ENCODE data around the gene ACTR5. TPM values are rescaled to one million over a fixed set of nuclear protein-coding genes. Genes with fewer than 3 reads are reported as not detected.

ACTR5 gene
- total RNA-seq, 2 experiments from 2014 or later: 12.3 to 21.1 TPM

DNA sequence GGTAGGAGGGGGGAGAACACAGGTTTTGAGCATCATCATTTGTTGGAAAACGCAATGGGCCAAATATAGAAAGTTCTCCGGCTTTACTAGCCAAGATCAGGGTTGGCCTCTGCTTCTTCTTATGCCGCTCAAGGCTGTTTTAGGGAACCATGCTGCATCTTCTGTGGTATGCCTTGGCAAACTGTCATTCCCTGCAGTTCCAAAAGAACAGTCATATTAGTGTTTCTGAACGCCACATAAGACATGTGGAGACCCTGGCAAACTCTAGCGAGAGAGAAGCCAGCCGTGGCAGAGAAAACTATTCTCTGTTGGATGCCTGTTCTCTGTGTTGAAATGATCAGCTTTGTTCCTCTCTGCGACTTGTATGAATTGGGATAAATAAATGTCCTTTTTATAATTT lies 10.8 kb downstream of the ACTR5 start:
- Histone ChIP-seq H4K20me1 (ENCODE audit: insufficient read depth, low read length) (no peaks in the 10 kb centered on the region), H3K27ac (ENCODE audit: low read depth, low read length, poor library complexity, severe bottlenecking) (no peak overlapping the region), H3K9me2 (ENCODE audit: insufficient read depth, low read length) (no peaks in the 10 kb centered on the region), H3K36me3 (ENCODE audit: insufficient read depth, low read length) (peaks cover 93% of the 10 kb centered on the region), H3K4me1 (ENCODE audit: insufficient read depth, low read length, poor library complexity, severe bottlenecking) (no peaks in the 10 kb centered on the region), H3K79me2 (ENCODE audit: insufficient read depth, low read depth, low read length) (no peaks in the 10 kb centered on the region), H3K9me3 (ENCODE audit: low read length) (no peaks in the 10 kb centered on the region), H2AFZ (ENCODE audit: low read length) (no peak overlapping the region), H3K4me2 (ENCODE audit: low read length) (no peak overlapping the region), H3K4me3 (ENCODE audit: low read depth, low read length, poor library complexity, severe bottlenecking) (no peak overlapping the region)
- BruUV-seq (replicated peaks): no TSS peak
- TF ChIP-seq, protein P1, sequence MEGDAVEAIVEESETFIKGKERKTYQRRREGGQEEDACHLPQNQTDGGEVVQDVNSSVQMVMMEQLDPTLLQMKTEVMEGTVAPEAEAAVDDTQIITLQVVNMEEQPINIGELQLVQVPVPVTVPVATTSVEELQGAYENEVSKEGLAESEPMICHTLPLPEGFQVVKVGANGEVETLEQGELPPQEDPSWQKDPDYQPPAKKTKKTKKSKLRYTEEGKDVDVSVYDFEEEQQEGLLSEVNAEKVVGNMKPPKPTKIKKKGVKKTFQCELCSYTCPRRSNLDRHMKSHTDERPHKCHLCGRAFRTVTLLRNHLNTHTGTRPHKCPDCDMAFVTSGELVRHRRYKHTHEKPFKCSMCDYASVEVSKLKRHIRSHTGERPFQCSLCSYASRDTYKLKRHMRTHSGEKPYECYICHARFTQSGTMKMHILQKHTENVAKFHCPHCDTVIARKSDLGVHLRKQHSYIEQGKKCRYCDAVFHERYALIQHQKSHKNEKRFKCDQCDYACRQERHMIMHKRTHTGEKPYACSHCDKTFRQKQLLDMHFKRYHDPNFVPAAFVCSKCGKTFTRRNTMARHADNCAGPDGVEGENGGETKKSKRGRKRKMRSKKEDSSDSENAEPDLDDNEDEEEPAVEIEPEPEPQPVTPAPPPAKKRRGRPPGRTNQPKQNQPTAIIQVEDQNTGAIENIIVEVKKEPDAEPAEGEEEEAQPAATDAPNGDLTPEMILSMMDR (conservative IDR thresholded peaks at IDR 0.05; ENCODE audit: low read length): no peak
- no peak for TF ChIP-seq EZH2phosphoT487 (IDR thresholded peaks at IDR 0.05; ENCODE audit: borderline replicate concordance, low read depth, low read length)
- ChIA-PET POLR2A (interaction anchor here (0.6 to 0.9 kb wide), 3 partner anchors 167 to 230 kb away, joined by 3 to 4 read pairs (median 3); partner anchors contain the start of gene FAM83D), CTCF (ENCODE audit: unreplicated experiment) (no interaction called here)
- intact Hi-C loops (cut with micrococcal nuclease; ENCODE audit: unreplicated experiment): no loop called here
- DNase-seq (ENCODE audit: low spot score): no peak

DNA sequence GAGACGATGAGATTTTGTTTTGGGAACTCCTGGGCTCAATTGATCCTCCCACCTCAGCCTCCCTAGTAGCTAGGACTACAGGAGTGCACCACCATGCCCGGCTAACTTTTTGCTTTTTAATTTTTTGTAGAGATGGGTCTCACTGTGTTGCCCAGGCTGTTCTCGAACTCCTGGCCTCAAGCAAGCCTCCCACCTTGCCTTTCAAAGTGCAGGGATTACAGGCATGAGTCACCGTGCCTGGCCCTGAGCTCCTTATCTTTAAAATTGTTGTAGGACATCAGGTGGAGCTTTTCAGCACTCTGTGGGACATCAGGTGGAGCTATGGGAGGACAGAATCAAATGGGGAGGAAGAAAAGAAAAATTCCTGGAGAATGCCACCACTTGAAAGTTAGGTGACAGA lies 12.7 kb downstream of the ACTR5 start:
- Histone ChIP-seq H3K4me1 (ENCODE audit: insufficient read depth, low read length, poor library complexity, severe bottlenecking) (no peaks in the 10 kb centered on the region), H2AFZ (ENCODE audit: low read length) (no peak overlapping the region), H3K4me3 (ENCODE audit: low read depth, low read length, poor library complexity, severe bottlenecking) (no peak overlapping the region), H3K4me2 (ENCODE audit: low read length) (no peak overlapping the region), H3K27ac (ENCODE audit: low read depth, low read length, poor library complexity, severe bottlenecking) (no peak overlapping the region), H4K20me1 (ENCODE audit: insufficient read depth, low read length) (no peaks in the 10 kb centered on the region), H3K9me3 (ENCODE audit: low read length) (no peaks in the 10 kb centered on the region), H3K9me2 (ENCODE audit: insufficient read depth, low read length) (no peaks in the 10 kb centered on the region), H3K36me3 (ENCODE audit: insufficient read depth, low read length) (peaks cover 96% of the 10 kb centered on the region), H3K79me2 (ENCODE audit: insufficient read depth, low read depth, low read length) (no peaks in the 10 kb centered on the region)
- ChIA-PET POLR2A (no interaction called here), CTCF (ENCODE audit: unreplicated experiment) (no interaction called here)
- intact Hi-C loops (cut with micrococcal nuclease; ENCODE audit: unreplicated experiment): no loop called here
- no peak for DNase-seq (ENCODE audit: low spot score)
- no TSS peak for BruUV-seq (replicated peaks)
- TF ChIP-seq, protein P1 (conservative IDR thresholded peaks at IDR 0.05; ENCODE audit: low read length): no peak
- no peak for TF ChIP-seq EZH2phosphoT487 (IDR thresholded peaks at IDR 0.05; ENCODE audit: borderline replicate concordance, low read depth, low read length)

DNA sequence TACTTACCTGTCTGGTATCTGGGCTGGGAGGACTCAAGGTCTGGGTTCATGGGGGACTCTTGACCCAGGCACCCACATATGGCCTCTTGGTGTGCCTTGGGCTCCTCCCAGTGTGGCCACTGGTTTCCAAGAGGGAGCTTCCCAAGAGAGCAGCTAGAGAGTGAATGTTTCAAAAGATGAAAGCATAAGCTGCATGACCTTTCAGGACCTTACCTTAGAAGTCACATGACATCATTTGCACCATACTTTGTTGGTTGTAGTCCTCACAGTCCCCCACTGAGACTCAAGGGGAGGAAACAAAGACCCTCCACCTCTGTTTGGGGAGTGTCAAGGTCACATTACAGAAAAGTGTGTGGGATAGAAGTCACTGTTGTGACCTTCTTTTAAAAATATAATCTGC lies 13.9 kb downstream of the ACTR5 start:
- intact Hi-C loops (cut with micrococcal nuclease; ENCODE audit: unreplicated experiment): no loop called here
- no peaks in the 10 kb centered on the region for H3K9me2 ChIP-seq (ENCODE audit: insufficient read depth, low read length)

More for the DNA sequence above, 13.9 kb downstream of the ACTR5 start:
- ChIA-PET POLR2A (interaction anchor here (0.6 kb wide), 1 partner anchor 1675 kb away, joined by 3 read pairs; no protein-coding TSS in a partner anchor), CTCF (ENCODE audit: unreplicated experiment) (no interaction called here)
- H4K20me1 ChIP-seq (ENCODE audit: insufficient read depth, low read length): no peaks in the 10 kb centered on the region
- no peak overlapping the region for H3K4me3 ChIP-seq (ENCODE audit: low read depth, low read length, poor library complexity, severe bottlenecking)
- no TSS peak for BruUV-seq (replicated peaks)
- no peak overlapping the region for H3K4me2 ChIP-seq (ENCODE audit: low read length)
- no peaks in the 10 kb centered on the region for H3K79me2 ChIP-seq (ENCODE audit: insufficient read depth, low read depth, low read length)
- H3K4me1 ChIP-seq (ENCODE audit: insufficient read depth, low read length, poor library complexity, severe bottlenecking): no peaks in the 10 kb centered on the region
- TF ChIP-seq, protein P1 (conservative IDR thresholded peaks at IDR 0.05; ENCODE audit: low read length): no peak
- no peak for TF ChIP-seq EZH2phosphoT487 (IDR thresholded peaks at IDR 0.05; ENCODE audit: borderline replicate concordance, low read depth, low read length)
- H3K36me3 ChIP-seq (ENCODE audit: insufficient read depth, low read length): peaks cover 96% of the 10 kb centered on the region
- no peaks in the 10 kb centered on the region for H3K9me3 ChIP-seq (ENCODE audit: low read length)
- no peak overlapping the region for H3K27ac ChIP-seq (ENCODE audit: low read depth, low read length, poor library complexity, severe bottlenecking)
- H2AFZ ChIP-seq (ENCODE audit: low read length): no peak overlapping the region
- no peak for DNase-seq (ENCODE audit: low spot score)

Measured in OCI-LY7 (cell line).